ENCODE results near the gene THBS3.
"Not testable (repeated sequence)": the region's sequence is repeated elsewhere in the genome, so short reads cannot be mapped to it uniquely, and the experiment has no call there.

Gene THBS3

DNA sequence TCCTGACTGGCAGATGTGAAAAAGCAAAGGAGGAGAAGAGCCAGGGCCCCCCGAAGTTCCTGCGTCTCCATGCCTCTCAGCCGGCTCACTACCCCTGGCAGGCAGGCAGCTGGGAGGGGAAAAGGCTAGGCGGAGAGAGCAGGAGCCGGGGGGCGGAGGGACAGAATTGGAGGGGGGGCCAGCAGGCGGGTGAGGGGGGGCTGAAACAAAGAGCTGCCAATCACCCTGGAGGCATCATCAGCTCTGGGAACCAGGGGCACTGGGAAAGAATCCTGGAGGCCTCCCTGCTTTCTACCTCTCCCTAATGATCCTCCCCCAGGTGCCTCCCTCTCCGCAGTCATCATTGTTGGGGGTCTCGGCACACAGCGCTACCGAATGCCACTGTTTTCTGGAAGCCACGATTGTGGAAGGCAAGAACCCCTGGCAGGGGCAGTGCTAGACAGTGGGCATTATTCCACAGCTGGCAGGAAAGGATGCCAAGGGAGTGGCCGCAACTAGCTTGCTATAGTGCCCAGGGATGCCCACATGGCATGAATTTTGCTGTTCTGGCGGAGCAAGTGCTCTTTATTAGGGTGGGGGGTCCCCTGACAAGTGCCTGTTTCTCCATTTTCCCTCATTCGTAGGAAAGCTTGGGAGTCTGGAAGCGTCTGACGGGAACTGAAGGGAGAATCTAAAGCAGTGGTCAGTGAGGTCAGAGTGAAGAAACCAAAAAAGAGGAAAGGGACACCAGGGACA is at the start of gene THBS3:
THBS3 (minus strand) TSS at position 92 of the 735 bp plus-strand sequence; CDS start at position 71, 21 bp downstream.
- no peak for DNase-seq

GRCh38 chr1:155256058-155256852 is 48.6 kb upstream of the THBS3 start:
- no peak for DNase-seq

- peak; percentile 85 for DNase-seq
These were observed 47.7 kb upstream of the THBS3 start, which contains the start of gene ENTREP3 for GRCh38 chr1:155255243-155256007. Gene ENTREP3, minus strand, starts transcription at chr1:155255483. Its CDS starts 606 bp downstream, at chr1:155254877.

- no peak for DNase-seq
These were observed 47.1 kb upstream of the THBS3 start for GRCh38 chr1:155254714-155255242.

- no peak for DNase-seq
These were observed 46.6 kb upstream of the THBS3 start for GRCh38 chr1:155254228-155254713.

DNA sequence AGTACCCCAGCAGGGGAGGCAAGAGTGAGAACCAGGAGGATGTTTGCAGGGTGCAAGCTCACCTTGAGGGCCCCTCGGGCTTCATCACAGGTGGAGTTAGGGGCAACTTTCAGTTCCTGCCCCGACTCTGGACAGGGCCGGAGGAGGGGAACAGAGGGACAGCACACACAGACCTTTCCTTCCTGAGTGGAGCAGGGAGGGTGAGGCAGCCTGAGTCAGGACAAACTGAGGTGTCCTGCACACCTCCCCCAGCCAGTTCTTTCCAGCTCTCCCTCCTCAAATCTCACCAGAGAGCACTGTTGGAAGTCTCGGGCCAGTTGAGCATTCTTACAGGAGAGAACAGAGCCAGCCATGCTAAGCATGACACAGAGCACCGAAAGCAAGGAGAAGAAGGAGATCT is 46.1 kb upstream of the THBS3 start:
- no peak for DNase-seq

GRCh38 chr1:155253208-155253607 is 45.5 kb upstream of the THBS3 start:
- DNase-seq, result no peak

DNA sequence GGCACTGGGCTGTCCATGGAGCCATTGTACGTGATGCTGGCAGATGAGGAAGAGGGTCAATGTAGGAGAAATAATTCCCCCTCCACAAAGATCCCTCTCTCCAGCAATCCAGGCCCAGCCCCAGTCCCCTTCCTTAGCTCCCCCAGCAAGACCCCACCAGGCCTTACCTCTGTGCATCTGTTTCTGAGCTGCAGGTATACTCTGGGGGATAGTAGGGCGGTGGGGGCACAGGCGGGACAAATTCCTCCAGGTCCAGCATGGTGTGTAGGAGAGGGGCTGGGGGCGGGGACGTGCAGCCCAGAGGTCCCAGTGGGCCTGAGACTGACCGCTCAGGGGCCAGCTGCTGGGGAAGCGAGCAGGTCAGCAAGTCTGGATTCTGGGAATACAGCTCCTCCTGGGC is 43.9 kb upstream of the THBS3 start:
- no peak for DNase-seq

DNA sequence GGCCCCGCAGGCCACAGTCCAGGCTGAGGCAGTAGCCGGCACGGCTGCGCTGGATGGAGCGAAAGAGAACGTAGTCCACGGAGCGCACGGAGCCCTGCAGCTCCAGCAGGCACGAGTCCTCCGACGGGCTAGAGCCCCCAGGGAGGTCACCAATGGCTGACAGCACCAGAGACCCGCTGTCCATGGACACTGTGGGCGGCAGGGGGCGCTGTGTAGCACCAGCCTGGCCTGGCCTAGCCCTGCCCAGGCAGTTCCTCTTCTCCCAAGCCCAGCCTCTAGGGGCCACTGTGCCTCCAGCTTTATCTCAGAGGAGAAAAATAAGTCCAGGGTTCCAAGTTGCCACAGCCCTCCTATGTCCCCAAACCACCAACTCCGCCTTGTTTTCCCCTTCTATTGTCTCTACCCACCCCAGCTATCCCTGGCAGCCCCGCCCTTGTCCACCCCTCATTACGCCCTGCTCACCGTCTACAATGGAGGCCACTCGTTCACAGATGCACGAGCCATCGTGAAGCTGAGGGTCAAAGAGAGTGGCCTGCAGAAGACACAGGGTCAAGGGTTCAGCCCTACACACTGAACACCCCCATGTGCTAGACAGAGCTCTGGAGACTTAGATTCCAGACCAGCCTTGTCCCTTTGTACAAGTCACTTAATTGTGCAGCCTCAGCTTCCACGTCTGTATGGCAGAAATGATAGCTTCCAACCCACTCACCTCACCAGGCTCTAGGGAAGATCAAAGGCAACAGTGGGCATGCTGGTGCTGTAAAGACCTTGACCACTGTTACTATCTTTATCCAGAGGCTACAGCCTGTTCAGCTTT is 43.1 kb upstream of the THBS3 start:
- DNase-seq, result peak; percentile 98 to 99

- no peak for DNase-seq
These were observed 42.5 kb upstream of the THBS3 start for GRCh38 chr1:155250246-155250632.

DNA sequence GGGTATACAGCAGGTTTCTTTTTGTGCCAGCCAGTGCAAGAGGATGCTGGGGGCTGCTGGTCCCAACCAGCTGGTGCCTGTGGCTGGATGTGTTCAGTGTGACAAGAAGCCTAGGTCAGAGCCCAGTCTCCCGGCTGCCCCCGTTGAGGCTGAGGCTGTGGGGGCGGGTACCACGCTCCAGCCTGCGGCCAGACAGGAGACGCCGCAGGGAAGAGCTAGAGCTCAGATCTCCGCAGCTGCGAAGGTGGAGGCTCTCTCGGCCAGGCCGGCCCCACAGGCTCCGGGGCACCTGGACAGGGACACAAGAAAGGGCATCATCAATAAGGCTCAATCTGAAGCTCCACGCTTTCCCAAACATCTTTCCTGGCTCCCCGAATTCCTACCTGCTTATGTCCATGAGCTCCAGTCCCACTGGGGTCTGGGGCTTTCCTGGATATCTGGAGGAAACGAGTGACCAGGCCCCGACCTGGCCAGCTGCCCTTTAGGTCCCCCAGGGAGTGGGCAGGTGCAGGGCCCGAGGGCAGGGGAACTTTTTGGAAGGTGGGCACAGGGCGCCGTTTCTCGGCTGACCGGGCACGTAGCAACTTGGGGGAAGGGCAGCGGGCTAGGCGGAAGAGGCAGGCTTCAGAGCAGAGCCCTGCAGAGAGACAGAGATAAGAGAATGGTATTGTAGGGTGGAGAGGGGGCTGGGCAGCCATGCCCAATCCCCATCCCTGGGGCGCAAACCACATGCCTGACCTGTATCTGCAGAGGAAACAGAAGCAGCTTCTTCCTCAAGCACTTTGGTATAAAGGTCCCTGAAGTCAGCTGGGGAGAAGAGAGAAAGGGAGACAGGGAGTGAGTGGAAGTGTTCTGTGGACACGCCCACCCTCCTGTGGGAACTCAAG is 40.2 kb upstream of the THBS3 start:
- DNase-seq, result no peak

GRCh38 chr1:155246796-155247195 is 39.1 kb upstream of the THBS3 start:
- DNase-seq, result not testable (repeated sequence)

- DNase-seq, result no peak
These were observed 37.4 kb upstream of the THBS3 start for GRCh38 chr1:155245163-155245524.

- peak; percentile 94 to 96 for DNase-seq
These were observed 36.9 kb upstream of the THBS3 start for GRCh38 chr1:155244368-155245162.

DNA sequence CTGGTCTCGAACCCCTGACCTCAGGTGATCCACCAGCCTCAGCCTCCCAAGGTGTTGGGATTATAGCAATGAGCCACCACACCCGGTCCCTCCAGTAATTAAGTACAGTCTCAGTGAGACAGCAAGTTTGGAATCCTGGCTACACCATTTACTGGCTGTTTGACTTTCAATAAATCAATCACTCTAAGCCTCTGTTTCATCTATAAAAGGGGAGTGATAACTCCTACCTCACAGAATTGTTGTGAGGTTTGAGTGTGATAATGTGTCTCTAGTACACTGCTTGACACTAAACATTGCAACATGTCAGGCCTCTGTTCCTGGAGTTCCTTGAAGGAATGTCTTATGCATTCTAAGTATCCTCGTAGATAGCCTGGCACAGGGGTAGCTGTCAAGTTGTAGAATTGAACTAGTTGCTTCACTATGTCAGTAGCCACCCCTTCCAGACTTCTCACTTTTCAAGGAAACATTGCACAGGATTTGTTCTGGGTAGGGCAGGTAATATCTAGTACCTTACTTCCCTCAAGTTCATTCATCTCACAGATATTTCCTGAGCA is 35.2 kb upstream of the THBS3 start:
- no peak for DNase-seq

- no peak for DNase-seq
These were observed 34.2 kb upstream of the THBS3 start for GRCh38 chr1:155241841-155242264.

GRCh38 chr1:155241069-155241679 is 33.5 kb upstream of the THBS3 start:
- peak; percentile 48 to 66 for DNase-seq

DNA sequence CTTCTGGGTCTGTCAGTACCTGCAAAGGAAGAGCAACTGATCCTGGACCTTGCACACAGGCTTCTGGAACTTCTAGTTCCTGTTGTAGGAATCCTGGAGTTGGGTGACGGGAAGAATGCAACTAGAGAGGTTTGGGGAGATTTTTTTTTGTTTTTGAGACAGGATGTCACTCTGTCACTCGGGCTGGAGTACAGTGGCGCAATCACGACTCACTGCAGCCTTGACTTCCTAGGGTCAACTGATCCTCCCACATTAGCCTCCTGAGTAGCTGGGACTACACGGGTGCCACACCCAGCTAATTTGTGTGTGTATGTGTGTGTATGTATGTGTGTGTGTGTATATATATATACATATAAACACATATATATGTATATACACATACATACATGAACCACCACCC is 28.8 kb upstream of the THBS3 start:
- DNase-seq, result no peak

- not testable (repeated sequence) for DNase-seq
These were observed 27.7 kb upstream of the THBS3 start for GRCh38 chr1:155235375-155235774.
